LNCaP clone FGC (cell line): Measurements from ENCODE around the gene OR1D2.

Experiments
- DNase-seq: peaks from one replicate; pipeline ENCODE4 v3.0.0-alpha.2; 2011; ENCODE audit warnings: low read depth
- H3K4me3 ChIP-seq: 2 replicates; pipeline ENCODE4 v1.5.1; 2011; ENCODE audit warnings: mild to moderate bottlenecking, low read depth, low read length, control low read depth
- TF ChIP-seq, protein P1 (sequence below): IDR thresholded peaks from 2 replicates; pipeline ENCODE4 v1.5.1; 2012; ENCODE audit warnings: mild to moderate bottlenecking; ENCODE audit not compliant: control insufficient read depth, insufficient read depth; ENCODE audit errors: extremely low read depth

OR1D2 gene

DNA sequence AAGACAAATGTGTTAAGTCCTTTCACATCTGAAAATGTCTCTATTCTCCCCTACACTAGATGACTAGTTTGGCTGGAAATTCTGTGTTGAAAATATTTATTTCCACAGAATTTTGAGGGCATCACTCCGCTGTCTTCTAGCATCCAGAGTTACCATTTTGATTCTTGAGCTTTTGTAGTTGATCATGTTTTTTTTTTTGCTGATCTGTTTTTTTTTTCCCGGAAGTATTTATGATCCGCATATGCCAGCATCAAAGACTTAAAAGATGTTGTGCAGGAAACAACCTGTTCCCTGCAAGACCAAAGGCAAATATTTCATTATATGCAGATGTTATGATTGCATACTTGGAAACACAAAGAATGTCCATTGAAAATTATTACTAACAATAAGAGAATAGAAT lies 57.5 kb downstream of the OR1D2 start:
- TF ChIP-seq, protein P1, sequence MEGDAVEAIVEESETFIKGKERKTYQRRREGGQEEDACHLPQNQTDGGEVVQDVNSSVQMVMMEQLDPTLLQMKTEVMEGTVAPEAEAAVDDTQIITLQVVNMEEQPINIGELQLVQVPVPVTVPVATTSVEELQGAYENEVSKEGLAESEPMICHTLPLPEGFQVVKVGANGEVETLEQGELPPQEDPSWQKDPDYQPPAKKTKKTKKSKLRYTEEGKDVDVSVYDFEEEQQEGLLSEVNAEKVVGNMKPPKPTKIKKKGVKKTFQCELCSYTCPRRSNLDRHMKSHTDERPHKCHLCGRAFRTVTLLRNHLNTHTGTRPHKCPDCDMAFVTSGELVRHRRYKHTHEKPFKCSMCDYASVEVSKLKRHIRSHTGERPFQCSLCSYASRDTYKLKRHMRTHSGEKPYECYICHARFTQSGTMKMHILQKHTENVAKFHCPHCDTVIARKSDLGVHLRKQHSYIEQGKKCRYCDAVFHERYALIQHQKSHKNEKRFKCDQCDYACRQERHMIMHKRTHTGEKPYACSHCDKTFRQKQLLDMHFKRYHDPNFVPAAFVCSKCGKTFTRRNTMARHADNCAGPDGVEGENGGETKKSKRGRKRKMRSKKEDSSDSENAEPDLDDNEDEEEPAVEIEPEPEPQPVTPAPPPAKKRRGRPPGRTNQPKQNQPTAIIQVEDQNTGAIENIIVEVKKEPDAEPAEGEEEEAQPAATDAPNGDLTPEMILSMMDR, result no peak

DNA sequence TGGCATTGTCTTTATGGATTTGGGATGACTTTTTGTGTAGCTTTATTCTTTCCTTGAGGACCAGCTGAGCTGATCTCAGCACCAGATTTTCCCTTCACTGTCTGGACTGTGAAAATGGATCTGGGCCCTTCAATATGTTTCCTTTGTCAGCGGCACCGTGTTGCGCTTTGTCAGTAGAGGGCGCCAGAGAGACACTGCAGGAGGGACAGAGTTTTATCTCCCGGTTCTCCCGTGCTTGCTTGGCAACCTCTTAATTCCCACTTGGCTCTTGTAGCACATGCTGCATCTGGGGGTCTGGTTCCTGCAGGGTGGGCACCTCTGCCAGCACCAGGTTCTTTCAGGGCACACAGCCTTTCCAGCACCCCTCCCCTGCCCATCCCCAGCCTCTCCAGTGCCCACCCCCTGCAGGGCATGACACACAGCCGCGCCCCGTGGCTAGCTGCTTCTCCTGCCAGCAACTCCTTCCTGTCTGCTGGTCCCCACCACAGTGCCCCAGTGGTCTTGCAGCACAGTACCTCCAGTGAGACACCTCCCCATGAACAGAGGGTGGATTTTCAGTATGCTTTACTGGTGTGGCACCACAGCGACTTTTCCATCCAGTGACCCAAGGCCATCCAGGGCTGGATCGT lies 60.4 kb downstream of the OR1D2 start:
- no peak overlapping the region for H3K4me3 ChIP-seq
- DNase-seq, result no peak
- TF ChIP-seq, protein P1, result peak; percentile 34

More for the DNA sequence above, 57.5 kb downstream of the OR1D2 start:
- no peak for DNase-seq
- no peak overlapping the region for H3K4me3 ChIP-seq

DNA sequence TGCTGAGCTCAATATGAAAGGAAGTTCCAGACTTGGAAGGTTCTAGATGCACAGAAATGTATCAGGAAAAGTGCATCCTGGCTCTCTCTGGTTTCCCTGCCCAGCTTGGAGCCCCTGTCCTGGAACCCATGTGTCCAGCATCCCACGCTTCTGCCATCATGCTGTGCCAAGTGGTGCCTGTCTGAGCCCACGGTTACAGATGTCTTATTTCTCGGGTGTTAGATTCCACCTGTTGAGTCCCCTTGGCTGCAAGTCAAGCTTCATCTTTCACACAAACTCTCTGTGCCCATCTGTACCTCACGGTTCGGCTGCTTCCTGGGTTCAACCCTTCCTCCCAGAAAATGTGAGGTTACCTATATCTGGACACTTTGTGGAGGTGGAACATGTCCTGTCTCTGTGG lies 63.3 kb downstream of the OR1D2 start:
- H3K4me3 ChIP-seq, result no peak overlapping the region
- TF ChIP-seq, protein P1, result no peak
- DNase-seq, result no peak

DNA sequence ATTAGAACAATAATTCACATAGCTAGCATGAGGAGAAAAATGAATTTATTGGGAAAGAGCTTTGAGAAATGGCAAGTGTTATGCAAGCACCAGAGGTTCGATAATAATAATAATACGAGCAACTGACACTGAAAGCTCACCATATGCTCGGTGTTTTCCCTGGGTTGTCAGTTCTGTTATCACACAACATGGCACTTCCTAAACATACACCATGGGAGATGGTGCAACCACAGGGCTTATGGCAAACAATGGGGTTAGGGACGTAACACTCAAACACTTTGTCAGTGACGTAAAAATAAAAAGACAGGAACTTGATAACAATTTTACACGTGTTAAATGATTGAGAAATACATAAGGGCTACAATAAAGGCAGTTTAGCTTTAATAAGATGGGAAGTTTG lies 64.5 kb downstream of the OR1D2 start:
- H3K4me3 ChIP-seq, result no peak overlapping the region
- DNase-seq, result no peak
- TF ChIP-seq, protein P1, result no peak

DNA sequence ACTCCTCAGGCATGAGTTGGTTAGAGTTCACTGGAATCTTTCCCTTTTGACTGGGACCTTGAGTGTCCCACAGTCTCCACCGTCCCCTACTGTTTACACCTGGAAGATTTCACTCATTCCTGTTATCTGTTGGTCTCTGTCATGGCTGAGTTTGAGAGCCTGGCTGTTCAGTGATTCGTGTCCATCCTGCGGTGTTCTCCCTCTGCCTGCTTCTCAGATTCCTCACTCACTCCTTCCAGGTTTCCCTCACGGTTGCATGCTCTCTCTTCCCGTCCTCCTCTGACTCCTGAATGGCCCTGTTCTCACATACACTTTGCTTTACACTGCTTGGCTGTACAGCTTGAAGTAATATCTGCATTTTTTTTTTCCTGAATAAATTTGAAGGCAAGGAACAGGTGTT lies 65.3 kb downstream of the OR1D2 start:
- TF ChIP-seq, protein P1, result no peak
- no peak overlapping the region for H3K4me3 ChIP-seq
- no peak for DNase-seq
